GM12892 (cell line): Measurements from ENCODE around the gene BUD31.
"Not testable (repeated sequence)": the region's sequence is repeated elsewhere in the genome, so short reads cannot be mapped to it uniquely, and the experiment has no call there.

Experiments used
- DNase-seq: peaks from one replicate; pipeline ENCODE4 v3.0.0; 2011; ENCODE audit not compliant: insufficient read length
- FAIRE-seq: peaks from 2 replicates; lab custom pipeline; 2011; peaks lifted over from hg19 to GRCh38; lab: Jason Lieb, UNC
- POLR2A ChIP-seq: IDR thresholded peaks from 2 replicates; pipeline ENCODE4 v1.6.1; 2011; ENCODE audit warnings: low read depth, low read length, control low read depth
- POLR2AphosphoS5 ChIP-seq: IDR thresholded peaks from 2 replicates; pipeline ENCODE4 v1.6.1; 2011; ENCODE audit warnings: low read depth, low read length, control low read depth
- TAF1 ChIP-seq: IDR thresholded peaks from 2 replicates; pipeline ENCODE4 v1.6.1; 2011; ENCODE audit warnings: low read depth, mild to moderate bottlenecking, control low read depth, low read length, borderline replicate concordance

Gene BUD31

GRCh38 chr7:99428972-99429566 is 20.3 kb downstream of the BUD31 start:
- no peak for FAIRE-seq
- DNase-seq = no peak
- TF ChIP-seq TAF1 = no peak
- TF ChIP-seq POLR2AphosphoS5 = no peak
- no peak for TF ChIP-seq POLR2A

GRCh38 chr7:99429756-99430155 is 21.0 kb downstream of the BUD31 start:
- no peak for TF ChIP-seq POLR2AphosphoS5
- TF ChIP-seq TAF1 = no peak
- TF ChIP-seq POLR2A = no peak
- FAIRE-seq = no peak
- DNase-seq = no peak

- DNase-seq, FAIRE-seq: not testable (repeated sequence)
Measured at GRCh38 chr7:99431756-99432540, 23.2 kb downstream of the BUD31 start.

- TF ChIP-seq POLR2A (no peak), TAF1 (no peak), POLR2AphosphoS5 (no peak)
- DNase-seq (no peak), FAIRE-seq (no peak)
Measured at GRCh38 chr7:99433158-99433557, 24.4 kb downstream of the BUD31 start.

GRCh38 chr7:99437946-99438572 is 29.3 kb downstream of the BUD31 start:
- DNase-seq (no peak), FAIRE-seq (no peak)
- TF ChIP-seq TAF1 (no peak), POLR2A (no peak), POLR2AphosphoS5 (no peak)

GRCh38 chr7:99438573-99439480 is 30.1 kb downstream of the BUD31 start, which contains the start of the genes CPSF4 and PTCD1:
Gene CPSF4 (plus strand): TSS chr7:99438943. CDS start chr7:99439083, 140 bp downstream.
Gene PTCD1 (minus strand): TSS chr7:99438798. CDS start chr7:99435242, 3,556 bp downstream.
- 0 out of 2 replicates have a peak, but pooled peaks have one; percentile 9 for TF ChIP-seq TAF1
- peak; percentile 79; the same call in 1 of the 2 replicates for TF ChIP-seq POLR2A
- TF ChIP-seq POLR2AphosphoS5 = no peak
- DNase-seq (peak; percentile 98), FAIRE-seq (peak; percentile 97)

- TF ChIP-seq TAF1 (no peak), POLR2AphosphoS5 (no peak), POLR2A (no peak)
- no peak for DNase-seq
- no peak for FAIRE-seq
Measured at GRCh38 chr7:99440195-99440594, 31.4 kb downstream of the BUD31 start.

- TF ChIP-seq TAF1 (no peak), POLR2AphosphoS5 (no peak), POLR2A (no peak)
- DNase-seq (no peak), FAIRE-seq (no peak)
Measured at GRCh38 chr7:99446096-99446495, 37.3 kb downstream of the BUD31 start.

GRCh38 chr7:99447943-99448342 is 39.2 kb downstream of the BUD31 start:
- FAIRE-seq (no peak), DNase-seq (no peak)
- TF ChIP-seq TAF1 (no peak), POLR2A (no peak), POLR2AphosphoS5 (no peak)

- DNase-seq (no peak), FAIRE-seq (no peak)
- TF ChIP-seq POLR2A (no peak), POLR2AphosphoS5 (no peak), TAF1 (no peak)
Measured at GRCh38 chr7:99448855-99449254, 40.1 kb downstream of the BUD31 start.
